Measurements from ENCODE around the gene ADAMTSL2.

The ADAMTSL2 gene

DNA sequence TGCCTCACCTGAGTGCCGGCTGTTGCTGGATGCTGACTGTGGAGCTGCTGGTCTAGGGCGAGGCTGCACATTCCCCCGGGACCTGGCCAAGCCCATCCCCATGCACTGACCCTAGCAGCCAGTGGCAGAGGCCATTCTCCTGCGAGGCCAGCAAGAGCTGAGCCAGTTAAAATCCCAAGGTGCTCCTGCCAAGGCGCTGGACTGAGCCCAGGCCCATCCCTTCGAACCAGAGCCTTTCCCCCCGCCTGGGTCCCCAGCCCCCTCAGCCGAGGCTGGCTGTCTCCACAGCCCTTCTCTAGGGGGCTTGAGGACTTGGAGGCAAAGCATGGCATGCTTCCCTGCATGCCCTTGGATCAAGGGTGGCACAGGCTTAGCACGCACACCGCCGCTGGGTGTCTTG is 1.6 kb downstream of the ADAMTSL2 start:
- DNase-seq = no peak

DNA sequence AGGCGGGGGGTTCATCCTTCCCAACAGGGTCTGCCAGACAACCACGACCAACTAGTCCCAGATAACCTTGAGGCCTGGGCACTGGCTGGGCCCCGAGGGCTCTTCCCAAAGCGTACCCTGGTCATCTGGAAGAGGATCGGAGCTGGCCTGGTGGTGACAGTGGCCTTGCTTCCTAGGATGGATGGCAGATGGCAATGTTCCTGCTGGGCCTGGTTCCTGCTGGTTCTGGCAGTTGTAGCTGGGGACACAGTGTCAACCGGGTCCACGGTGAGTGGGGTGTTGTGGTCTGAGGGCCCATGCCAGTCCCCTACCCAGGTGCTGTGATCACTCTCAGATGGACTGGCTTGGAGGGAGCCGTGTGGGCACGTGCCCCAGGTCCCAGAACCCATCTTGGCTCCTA is 2.0 kb downstream of the ADAMTSL2 start:
- DNase-seq = no peak

DNA sequence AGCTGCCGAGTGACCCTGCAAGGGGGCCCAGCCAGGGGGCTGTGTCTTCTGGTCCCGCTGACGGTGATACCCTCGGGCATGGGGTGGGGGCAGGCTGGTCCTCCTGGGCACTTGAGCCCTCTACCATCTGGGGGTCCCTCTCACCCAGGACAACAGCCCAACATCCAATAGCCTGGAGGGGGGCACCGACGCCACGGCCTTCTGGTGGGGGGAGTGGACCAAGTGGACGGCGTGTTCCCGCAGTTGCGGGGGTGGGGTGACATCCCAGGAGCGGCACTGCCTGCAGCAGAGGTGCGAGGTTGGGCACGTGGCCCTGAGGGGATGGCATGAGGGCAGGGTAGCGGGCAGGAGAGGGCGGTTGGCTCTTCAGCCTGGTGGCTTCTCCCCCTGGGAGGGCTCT is 2.8 kb downstream of the ADAMTSL2 start:
- no peak for DNase-seq

DNA sequence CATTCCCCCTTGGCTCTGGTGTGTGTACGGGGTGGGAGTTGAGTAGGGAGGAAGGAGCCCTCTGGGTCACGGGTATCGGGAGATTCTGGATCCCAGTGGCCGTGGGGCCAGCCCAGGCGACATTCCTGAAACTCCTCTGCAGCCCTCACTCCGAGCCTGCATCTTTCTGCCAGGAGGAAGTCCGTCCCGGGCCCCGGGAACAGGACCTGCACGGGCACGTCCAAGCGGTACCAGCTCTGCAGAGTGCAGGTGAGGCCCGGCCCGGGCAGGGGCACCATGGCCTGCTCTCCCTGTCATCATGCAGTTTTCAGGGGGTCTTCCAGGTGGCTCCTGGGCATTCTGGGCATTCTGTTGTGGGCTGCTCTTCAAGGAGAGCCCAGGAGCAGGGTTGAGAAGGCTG is 3.7 kb downstream of the ADAMTSL2 start:
- DNase-seq = no peak

DNA sequence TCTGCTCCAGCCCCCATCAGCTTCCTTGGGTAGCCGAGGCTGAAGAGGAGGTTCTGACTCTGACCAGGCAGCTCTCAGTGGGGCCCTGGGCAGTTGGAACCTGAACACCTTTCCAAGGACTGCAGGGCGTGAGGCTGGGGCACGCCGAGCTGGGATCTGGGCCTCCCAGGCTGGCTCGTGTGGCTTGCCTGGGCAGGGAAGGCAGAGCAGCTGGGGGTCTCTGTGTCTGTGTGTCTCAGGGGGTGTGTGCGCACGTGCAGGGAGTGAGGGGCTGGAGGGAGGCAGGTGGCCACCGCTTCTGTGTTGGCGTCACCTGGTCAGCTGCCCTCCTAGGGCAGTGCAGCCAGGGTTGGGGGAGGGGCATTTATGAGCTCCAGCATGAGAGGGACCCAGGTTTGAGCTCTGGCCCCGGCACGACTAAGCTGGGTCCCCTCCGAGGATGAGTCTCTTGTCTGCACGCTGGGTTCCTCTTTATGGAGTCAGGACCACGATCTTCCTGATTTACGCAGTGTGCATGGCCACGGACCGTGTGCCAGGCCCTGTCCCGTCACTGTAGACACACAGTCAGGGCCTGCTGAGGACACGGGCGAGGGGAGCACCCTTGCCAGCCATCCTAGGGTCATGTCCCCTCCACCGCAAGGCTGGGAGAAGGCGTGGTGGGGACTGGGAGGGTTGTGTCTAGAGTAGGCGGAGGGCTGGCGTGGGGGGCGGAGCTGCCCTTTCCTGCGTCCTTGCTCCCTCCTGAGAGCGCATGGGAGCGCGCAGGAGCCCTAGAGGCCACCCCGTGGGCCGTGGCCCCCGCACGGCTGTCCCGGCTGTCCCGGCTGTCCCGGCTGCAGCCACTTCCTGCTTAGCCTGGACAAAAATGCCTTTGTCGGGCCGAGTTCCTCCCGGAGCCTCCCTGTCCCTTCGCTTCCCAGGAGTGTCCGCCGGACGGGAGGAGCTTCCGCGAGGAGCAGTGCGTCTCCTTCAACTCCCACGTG is 4.6 kb downstream of the ADAMTSL2 start:
- DNase-seq = peak; percentile 68

DNA sequence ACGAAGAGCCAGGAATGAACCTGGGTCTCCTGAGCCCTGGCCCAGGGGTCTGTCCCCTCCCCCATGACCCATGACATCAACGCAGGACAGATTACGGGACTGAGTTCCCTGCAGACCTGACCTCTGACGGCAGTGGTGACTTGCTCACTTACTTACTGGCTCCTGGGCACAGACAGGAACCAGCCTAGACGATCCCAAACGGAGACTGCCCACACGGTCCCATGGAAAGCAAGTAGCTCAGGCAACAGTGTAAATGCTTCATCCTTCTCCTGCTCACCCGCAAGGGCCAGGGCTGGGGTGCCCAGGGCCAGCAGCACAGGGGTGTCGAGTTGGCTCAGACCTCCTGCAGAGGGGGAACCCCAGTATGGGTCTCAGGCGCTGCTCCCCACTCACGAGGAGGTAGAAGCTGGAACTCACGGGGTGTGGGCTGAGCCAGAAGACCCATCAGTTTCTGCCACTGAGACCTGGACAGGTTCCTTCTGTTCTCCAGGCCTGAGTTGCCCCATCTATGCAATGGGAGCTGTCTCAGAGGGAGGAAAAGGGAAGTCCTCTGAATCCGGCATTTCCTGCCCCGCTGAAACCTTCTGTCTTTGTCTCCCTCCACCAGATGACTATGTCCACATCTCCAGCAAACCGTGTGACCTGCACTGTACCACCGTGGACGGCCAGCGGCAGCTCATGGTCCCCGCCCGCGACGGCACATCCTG is 5.6 kb downstream of the ADAMTSL2 start:
- DNase-seq = no peak

DNA sequence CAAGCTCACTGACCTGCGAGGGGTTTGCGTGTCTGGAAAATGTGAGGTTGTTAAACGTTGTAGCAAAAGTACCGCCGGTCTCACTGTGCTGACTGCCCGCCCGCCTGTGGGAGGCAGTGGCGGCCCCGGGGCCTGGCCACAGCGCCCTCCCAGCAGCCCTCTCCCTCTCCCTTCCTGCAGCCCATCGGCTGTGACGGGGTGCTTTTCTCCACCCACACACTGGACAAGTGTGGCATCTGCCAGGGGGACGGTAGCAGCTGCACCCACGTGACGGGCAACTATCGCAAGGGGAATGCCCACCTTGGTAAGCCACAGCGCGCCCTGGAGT is 6.2 kb downstream of the ADAMTSL2 start:
- no peak for DNase-seq

DNA sequence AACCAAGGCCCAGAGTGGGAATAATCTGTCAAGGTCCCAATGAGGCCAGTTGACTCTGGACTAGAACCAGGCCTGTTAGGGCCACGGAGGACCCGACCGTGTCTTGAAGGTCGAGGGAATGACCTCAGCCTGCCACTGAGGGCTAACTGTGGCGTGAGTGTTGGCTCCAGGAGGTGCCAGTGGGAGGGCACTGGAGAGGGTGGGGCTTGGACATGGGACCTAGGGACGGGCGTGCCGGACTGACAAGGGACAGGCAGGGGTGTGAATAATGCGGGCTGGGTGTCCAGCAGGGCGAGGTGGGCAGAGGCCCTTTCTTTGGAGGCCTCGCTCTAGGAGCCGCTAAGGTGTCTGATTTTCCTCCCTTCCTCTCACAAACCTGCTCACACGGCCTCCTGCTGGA is 7.5 kb downstream of the ADAMTSL2 start:
- no peak for DNase-seq

DNA sequence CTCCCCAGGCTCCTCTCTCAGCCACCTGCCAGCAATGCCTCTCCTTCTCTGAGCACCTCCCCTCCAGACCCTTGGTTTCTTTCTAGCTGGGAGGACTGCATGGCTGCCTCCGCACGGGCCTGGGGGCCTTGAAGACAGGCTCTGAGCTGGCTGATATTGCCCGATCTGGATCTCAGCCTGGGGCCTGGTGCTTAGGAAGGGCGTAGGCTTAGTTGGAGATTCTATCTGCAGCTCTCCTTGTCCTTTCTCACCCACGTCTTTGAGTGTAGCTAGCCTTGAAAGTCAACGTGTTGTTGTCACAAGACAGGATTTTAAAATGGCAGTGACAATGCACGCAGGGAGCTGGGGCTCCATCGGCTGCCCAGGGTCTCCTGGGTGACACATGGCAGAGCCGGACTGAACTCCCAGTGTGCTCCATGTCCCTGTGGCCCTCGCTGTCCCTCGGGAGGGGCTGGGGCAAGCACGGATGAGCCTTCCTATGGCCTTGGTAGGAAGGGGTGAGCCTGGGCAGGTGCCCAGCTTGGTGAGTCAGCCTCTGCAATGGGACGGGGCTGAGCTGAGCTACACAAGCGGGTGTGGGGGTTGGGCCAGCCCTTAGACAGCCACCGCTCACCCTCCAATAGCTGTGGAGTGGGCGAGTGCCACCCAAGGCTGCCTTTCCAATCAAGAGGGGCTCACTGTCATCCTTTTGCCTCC is 9.4 kb downstream of the ADAMTSL2 start:
- no peak for DNase-seq

DNA sequence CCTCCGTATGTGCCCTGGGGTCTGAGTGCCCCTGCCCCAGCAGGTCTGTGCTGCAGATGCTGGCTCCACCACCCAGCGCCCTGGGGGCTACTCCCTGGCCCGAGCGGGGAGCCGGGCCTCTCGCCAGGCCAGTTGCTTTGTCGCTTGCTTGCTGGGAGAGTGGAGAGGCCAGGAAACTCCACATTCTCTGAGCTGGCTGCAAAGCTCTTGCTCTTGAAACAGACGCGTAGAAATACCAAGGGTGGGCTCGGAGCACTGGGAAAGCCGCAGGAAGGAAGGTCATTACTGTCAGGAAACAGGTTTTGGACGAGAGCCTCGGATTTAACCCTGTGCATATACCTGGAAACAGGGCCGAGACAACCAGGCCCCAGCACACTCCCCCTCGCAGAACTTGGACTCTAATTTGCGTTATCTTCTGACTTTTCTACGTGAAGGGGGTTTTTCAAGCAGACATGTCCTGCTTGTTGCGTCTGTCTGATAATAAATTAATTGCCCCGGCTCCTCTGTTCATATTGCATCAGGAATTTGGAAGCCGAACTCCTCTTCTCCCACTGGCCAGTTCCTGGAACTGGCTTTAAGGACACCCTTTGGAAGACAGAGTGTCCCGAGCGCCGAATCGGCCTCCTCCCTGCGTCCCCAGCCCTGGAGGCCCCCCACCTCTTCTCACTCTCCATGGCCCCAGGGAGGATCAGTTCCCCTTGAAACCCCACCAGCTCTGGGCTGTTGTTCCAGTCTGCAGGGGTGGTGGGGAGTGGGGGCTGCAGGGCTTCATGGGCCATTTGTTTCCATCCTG is 11.2 kb downstream of the ADAMTSL2 start:
- DNase-seq = peak; percentile 76

DNA sequence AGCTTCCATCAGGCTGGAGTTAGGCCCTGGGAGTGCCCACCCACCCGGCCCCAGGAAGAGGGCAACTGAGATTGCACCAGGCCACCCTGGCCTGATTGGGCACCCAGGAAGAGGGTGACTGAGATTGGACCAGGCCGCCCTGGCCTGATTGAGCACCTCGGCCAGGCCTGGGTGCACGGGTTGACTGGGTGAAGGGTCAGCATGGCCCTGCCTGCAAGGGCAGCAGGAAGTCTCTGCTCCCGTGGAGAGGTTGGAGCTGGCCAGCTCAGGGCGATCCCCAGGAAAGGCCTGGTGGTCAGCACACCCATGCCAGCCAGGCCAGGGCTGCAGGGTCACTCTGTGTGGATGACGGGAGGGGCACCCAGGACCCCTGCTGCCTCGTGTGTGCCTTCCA is 11.8 kb downstream of the ADAMTSL2 start:
- DNase-seq = no peak

DNA sequence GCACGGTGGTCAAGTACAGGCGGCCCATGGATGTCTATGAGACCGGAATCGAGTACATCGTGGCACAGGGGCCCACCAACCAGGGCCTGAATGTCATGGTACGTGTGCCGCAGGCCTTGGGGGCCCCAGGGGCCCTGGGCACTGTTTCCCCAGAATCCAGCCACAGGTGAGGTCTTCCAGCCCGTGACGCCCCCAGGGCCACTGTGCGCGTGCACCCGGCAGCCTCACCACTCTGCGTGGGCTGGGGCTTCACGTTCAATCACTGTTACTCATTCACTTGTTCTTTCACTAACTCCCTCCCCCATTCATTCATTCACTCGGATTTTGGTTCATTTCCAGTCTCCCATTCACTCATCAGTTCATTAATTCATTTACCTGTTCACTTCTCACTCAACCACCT is 12.6 kb downstream of the ADAMTSL2 start:
- DNase-seq = no peak

DNA sequence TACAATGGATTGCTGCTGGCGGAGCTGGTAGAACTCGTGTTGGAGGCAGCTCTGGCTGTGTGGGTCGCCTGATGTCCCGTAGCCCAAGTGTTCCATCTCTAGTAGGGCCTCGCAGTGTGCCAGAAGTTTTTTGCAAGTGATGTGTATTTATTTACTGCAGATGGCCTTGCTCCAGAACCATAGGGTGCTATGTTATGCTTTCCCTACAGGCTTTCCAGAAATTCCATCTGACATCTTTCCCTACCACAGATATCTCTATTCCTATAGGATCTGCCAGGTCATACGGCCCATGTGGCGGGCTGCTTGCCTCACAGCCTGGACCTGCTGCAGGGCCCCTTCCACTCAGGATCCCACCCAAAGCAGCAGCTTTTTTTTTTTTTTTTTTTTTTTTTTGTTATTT is 16.9 kb downstream of the ADAMTSL2 start:
- no peak for DNase-seq

DNA sequence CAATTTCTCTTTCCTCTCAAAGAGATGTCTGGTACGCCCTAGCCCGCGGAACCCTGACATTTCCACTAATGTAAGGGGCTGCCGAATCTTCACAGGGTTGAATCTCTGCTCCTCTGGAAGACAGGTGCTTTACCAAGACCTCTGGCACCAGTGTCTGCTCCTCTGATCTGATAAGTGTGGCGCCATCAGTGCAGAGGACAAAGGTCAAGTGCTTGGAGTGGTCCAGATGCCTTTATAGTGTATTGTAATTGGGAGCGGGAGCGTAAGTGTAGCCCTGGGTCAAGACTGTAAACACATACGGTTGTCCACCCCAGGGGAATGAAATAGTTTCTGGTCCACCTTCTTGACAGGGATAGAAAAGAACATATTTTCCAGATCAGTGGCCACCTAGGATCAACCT is 17.7 kb downstream of the ADAMTSL2 start:
- no peak for DNase-seq

DNA sequence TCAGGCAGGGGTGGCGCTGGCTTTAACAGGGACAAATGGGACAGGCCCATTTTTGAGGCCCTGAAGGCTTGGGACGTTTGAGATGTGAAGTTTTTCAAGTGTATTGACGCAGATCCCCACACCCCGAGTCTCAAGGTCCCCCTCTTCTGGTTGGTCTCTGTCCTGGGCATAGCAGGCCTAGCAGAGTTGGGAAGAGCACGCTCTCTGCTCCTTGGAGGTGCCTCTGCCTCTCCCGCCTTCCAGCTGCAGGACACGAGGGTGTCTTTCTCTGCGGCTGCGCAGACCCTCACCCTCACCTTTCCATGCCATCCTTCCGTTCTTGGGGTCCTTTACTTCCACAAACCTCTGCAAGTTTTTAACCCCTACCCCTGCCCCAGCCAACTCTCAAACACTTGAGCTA is 18.6 kb downstream of the ADAMTSL2 start:
- DNase-seq = no peak

DNA sequence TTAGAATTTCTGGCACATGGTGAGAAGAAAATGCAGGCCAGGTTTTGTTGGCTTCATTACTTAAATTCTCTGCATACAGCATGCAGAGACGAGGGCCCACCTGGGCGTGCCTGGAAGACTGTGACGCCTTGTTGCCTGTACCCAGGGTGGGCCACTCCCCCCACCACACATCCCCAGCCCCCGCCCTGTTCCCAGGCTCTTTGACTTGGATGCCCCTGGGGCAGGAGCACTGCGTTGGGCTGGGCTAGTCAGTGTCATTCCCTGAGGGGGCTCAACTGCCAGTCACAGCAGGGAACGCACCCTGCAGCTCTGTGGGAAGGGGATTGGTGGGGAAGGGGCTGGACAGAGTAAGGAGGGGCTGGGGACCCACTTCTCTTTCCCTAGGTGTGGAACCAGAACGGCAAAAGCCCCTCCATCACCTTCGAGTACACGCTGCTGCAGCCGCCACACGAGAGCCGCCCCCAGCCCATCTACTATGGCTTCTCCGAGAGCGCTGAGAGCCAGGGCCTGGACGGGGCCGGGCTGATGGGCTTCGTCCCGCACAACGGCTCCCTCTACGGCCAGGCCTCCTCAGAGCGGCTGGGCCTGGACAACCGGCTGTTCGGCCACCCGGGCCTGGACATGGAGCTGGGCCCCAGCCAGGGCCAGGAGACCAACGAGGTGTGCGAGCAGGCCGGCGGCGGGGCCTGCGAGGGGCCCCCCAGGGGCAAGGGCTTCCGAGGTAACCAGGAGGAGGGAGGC is 19.6 kb downstream of the ADAMTSL2 start:
- DNase-seq = peak; percentile 64

DNA sequence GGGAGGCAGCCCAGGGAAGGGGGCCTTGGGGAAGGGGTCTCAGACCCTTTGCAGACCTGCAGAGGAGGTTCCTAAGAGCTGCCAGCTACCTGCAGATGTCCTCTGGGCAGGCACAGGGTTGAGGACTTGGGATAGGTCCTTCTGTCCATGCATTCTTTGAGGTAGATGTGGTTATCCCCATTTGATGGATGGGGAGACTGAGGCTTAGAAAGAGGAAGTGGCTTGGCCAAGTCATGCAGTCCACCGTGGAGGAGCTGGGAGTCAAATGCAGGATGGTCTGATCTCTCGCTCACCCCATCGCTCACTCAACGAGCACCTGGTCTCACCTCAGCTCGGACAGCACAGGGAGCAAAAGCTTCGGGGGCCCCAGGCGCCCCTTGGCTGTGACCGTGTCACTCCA is 20.2 kb downstream of the ADAMTSL2 start:
- no peak for DNase-seq

DNA sequence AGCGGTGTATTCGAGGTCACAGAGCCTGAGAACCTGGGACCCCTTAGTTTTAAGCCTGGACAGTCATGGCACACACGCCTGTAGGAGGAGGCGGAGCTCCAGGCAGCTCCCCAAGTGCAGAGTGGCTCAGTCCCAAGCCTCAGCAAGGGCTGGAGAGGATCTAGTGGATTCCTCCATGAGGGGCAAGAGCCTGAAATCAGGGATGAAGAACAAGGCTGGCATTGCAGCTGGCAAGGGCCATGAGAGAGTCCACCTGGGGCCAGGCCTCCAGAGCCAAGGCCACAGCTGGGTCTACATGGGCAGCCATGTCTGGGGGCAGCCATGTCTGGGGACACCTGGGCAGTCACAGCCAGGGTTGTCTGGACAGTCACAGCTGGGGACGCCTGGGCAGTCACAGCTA is 21.9 kb downstream of the ADAMTSL2 start:
- no peak for DNase-seq

DNA sequence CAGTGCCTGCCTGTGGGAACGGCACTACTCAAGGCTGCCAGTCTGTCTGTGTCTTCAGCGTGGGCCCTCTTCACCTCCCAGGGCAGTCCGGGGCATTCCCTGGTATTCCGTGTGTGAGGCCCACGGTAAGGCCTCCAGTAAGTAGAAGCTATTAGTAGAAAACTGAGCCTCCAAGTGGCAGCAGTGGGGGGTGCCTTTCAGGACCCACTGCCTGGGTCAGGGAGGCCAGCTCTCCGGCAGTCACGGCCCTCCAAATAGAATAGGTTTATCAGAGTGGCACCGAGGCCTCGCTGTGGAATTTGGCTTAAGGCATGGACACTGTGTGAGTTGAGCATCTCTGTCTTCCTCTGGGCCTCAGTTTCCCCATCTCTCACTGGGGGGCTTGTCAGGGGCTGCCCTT is 23.1 kb downstream of the ADAMTSL2 start:
- no peak for DNase-seq

DNA sequence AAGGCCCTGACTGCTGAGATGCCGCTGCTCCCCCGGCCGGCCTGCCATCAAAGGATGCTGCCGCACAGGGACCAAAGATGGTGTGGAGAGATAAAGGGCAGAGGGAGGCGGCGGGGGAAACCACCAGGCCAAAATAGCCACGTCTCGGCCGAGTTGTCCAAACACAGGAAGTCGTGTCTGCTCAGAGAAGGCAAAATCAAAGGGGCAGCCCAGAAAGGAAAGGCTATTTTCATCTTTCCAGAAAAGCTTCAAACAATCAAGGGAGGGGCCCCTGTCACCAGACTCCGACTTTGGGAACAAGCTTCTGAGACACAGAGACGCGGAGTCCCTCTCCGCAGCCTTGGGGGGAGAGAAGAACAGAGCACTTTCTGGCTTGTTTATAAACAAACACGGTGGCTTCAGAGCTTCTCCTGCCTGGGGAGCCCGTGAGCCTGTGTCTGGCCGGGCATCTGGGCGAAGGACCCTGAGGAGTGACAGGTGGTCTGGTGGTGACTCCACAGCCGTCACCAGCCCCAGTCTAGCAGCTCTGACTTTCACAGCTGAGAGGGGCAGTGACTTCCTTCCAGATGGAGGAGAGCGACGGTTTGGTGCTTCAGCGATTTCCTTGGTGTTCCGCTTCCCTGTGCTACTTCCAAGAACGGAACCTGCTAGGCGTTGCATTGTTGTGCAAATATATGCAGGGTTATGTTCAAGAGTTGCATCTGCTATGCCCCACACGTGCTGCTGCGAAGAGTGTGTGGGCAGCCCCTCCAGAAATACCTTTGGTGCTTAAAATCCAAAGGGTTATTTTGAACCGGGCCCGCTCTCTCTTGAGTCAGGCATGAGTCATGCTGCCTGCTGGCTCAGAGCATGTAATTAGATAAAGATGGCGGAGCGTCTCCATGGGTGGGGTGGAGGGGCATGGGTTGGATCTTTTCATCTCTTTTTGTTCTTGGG is 24.0 kb downstream of the ADAMTSL2 start:
- peak; percentile 97 for DNase-seq

DNA sequence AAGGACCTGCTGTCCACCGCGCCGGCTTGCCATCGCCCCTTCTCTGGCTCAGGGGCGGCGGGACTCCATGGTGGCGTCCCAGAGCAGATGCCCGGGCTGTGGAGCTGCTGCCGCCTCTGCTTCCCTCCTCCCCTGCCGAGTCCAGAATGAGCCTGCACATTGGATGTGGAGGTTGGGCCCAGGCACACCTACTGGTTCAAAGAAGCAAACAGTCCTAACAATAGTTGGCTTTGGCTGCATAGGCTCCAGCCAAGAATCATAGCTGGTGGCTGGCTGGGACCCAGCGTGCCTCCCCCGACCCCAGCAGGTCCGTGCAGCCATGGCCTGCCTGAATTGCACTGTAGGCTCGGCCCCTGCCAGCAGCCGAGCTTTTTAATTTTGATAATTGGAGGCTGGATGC is 25.8 kb downstream of the ADAMTSL2 start:
- no peak for DNase-seq
